Adrenal gland (tissue), 5 donors: ENCODE results near the gene SH2D5.

ENCODE experiments used
- POLR2A ChIP-seq, 2 donors: fragments of 450-650 bp; IDR thresholded peaks; one replicate each; pipeline ENCODE4 v1.6.1; 2017; ENCODE audit warnings: antibody characterized with exemption in 2 of 2, mild to moderate bottlenecking in 2 of 2, moderate library complexity in 1 of 2
- TF ChIP-seq, protein P1 (sequence below), 6 experiments: fragments of 450-650 bp in 4 of 6; fragments of 200-600 bp in 2 of 6; sonication (generic) in 1 of 6; IDR thresholded peaks; 1 replicate in 5 of 6; 2 replicates in 1 of 6; pipeline versions ENCODE4 v1.5.1 to v1.8.0; 2016 to 2021; ENCODE audit warnings: antibody characterized with exemption in 6 of 6, mild to moderate bottlenecking in 2 of 6, moderate library complexity in 1 of 6
- donor health status: DM: no; HTN: no; CAD: no.

DNA sequence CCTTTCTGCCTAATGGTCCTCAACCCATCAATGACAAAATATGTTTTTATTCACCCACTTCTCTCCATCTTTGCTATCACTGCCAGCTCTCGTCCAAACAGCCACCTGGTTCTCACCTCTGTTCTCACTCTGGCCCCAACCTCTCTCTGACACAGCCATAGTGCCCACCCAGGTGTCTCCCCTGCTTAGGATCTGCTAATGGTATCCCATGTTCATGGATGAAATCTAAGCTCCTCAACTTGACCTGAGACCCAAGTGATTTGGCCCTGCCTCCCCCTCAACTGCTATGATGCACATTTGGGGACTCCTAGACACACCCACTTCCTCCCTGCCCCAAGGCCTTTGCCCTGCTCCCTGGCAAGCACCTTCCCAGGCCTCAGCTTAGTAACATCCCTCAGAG is 40.6 kb downstream of the SH2D5 start:
- no peak for TF ChIP-seq POLR2A (IDR thresholded peaks at IDR 0.05)
- TF ChIP-seq, protein P1, sequence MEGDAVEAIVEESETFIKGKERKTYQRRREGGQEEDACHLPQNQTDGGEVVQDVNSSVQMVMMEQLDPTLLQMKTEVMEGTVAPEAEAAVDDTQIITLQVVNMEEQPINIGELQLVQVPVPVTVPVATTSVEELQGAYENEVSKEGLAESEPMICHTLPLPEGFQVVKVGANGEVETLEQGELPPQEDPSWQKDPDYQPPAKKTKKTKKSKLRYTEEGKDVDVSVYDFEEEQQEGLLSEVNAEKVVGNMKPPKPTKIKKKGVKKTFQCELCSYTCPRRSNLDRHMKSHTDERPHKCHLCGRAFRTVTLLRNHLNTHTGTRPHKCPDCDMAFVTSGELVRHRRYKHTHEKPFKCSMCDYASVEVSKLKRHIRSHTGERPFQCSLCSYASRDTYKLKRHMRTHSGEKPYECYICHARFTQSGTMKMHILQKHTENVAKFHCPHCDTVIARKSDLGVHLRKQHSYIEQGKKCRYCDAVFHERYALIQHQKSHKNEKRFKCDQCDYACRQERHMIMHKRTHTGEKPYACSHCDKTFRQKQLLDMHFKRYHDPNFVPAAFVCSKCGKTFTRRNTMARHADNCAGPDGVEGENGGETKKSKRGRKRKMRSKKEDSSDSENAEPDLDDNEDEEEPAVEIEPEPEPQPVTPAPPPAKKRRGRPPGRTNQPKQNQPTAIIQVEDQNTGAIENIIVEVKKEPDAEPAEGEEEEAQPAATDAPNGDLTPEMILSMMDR (IDR thresholded peaks at IDR 0.05), result no peak
